M059J (cell line): ENCODE data around the gene EPM2AIP1. TPM values are rescaled to one million over a fixed set of nuclear protein-coding genes. Genes with fewer than 3 reads are reported as not detected.
A peak's percentile ranks its signal among the peaks of the same experiment; 100 is the strongest.
"Not testable (repeated sequence)": the region's sequence is repeated elsewhere in the genome, so short reads cannot be mapped to it uniquely, and the experiment has no call there.

Experiments used
- DNase-seq: peaks from one replicate; pipeline ENCODE4 v3.0.0-alpha.2; 2012; ENCODE audit warnings: low read depth
- total RNA-seq: library from RNA; depleted of rRNA; stranded (reverse); fragments of >200 nt; shearing (Covaris generic); gene quantifications from 2 replicates; pipeline ENCODE4 v1.2.3, GENCODE V29; 2014; rRNA removed

Gene EPM2AIP1
- total RNA-seq: 5.1 and 8.1 TPM in 2 replicates

DNA sequence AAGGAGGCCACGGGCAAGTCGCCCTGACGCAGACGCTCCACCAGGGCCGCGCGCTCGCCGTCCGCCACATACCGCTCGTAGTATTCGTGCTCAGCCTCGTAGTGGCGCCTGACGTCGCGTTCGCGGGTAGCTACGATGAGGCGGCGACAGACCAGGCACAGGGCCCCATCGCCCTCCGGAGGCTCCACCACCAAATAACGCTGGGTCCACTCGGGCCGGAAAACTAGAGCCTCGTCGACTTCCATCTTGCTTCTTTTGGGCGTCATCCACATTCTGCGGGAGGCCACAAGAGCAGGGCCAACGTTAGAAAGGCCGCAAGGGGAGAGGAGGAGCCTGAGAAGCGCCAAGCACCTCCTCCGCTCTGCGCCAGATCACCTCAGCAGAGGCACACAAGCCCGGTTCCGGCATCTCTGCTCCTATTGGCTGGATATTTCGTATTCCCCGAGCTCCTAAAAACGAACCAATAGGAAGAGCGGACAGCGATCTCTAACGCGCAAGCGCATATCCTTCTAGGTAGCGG, at the start of gene EPM2AIP1:
Gene EPM2AIP1, minus strand, starts transcription at position 326 of the 520 bp plus-strand sequence. Its CDS starts 54 bp downstream, at position 272.
- no peak for DNase-seq

DNA sequence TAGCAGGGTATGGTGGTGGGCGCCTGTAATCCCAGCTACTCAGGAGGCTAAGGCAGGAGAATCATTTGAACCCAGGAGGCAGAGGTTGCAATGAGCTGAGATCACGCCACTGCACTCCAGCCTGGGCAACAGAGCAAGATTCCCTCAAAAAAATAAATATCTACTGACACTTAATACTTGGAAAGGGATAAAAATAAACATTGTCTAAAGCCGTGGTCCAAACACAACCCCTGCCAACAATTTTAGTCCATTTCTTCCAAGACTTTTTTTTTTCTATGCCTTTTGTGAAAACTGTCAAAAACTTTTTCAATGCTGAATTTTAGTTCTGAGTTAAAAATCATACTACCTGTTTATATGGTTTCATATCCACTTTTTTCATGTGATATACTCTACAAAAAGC, 49.8 kb upstream of the EPM2AIP1 start:
- DNase-seq: not testable (repeated sequence)

DNA sequence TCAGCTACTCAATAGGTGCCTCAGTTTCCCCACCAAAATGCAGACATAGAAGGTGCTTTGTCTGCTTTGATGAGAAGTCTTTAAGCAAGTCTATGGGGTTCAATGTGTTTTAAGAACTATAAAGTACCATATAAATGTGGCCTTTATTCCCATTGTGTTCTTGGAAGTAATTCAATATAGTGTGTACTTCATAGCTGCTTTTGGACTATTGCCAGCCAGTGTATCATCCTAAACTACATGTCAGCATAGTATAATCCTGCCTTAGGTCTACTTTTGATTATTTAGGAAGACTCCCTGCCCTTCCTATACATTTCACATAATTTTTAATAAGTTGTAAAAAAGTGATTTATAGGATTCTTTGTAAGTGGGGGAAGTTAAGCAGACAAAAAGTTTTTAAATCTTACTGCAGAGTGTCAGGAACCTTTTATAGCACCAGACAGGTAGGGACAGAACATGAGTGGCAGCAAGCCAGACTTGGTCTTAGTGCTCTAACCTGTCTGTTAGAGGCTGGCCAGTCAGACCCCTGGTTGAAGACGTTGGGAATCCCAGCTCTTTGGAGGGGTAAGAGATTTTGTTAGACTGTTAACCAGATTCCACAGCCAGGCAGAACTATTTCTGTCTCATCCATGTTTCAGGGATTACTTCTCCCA, 48.7 kb upstream of the EPM2AIP1 start:
- DNase-seq: no peak

- DNase-seq: peak; percentile 8
Measured at GRCh38 chr3:37040231-37040630, 47.3 kb upstream of the EPM2AIP1 start.

- DNase-seq: no peak
Measured at GRCh38 chr3:37039161-37039846, 46.4 kb upstream of the EPM2AIP1 start.

DNA sequence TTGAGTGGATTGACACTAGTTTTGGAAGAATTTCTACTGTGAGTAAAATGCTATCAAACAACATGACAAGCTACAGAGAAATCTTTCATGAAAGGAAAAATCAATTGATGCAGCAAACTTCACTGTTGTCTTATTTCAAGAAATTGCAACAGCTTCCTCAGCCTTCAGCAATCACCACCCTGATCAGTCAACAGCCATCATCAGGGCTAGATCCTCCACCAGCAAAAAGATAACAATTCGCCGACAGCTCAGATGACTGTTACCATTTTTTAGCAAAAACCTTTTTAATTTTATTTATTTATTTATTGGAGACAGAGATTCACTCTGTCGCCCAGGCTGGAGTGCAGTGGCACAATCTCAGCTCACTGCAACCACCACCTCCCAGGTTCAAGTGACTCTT, 44.4 kb upstream of the EPM2AIP1 start:
- DNase-seq: no peak

DNA sequence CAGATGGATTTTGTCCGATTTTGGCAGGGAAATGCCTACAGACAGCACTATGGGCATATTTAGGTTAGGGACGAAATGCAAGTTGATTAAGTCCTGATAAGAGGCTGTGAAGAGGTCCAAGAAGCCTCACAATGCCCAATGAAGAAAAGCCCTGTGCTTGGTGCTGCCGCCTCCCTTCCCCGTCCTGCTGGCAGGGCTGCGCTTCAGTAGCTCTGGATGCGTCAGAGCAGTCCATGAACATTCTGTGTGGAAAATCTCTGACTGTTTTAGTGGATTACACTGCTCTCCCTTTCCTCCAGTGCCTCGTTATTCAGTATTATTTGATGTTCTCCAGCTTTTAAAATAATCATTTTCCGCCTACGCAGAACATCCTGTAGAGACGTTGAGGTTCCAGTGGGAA, 40.0 kb upstream of the EPM2AIP1 start:
- no peak for DNase-seq

DNA sequence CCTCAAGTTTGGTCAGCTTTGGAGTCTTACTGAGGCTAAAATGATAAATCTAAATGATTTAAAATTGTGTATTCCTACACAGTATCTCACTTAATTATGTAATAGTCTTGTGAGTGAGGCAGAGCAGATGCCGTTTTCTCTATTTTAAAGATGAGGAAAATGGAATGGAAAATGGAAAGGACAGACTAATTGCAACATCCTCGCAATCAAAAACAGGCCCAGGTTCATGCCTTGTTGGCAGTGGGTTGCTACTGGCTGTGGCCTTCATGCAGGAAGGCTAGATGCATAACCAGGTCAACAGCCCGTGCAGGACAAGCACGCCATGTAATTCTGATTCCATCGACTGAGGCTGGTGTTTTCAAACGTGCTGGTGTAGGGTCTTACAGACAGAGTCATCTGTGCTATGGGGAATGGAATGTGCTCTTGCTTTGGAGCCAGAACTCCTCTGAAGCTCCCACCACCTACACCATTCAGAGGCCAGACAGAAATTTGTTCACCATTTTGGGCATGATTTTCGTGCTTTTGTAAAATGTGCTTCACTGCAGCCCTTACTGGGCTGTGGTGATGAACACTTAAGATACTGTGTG, 38.3 kb upstream of the EPM2AIP1 start:
- no peak for DNase-seq

DNA sequence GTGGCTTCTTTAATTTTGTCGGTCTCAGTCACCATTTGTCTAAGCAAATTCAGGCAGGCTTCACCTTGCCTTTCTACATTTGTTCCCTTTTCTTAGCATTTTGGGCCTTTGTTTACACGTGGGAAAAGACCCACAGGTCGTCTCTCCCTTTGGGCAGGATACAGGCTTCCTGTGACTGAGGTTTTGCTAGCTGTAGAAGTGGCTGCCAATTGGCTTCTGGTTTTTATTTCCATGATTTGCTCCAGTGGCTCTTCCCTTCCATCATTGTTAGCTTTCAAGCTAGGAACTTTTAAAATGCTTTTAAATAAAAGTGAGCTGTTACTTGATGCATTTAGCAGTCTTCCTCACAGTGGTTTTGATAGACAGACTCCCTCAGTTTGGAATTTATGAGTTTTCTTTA, 37.7 kb upstream of the EPM2AIP1 start:
- no peak for DNase-seq

DNA sequence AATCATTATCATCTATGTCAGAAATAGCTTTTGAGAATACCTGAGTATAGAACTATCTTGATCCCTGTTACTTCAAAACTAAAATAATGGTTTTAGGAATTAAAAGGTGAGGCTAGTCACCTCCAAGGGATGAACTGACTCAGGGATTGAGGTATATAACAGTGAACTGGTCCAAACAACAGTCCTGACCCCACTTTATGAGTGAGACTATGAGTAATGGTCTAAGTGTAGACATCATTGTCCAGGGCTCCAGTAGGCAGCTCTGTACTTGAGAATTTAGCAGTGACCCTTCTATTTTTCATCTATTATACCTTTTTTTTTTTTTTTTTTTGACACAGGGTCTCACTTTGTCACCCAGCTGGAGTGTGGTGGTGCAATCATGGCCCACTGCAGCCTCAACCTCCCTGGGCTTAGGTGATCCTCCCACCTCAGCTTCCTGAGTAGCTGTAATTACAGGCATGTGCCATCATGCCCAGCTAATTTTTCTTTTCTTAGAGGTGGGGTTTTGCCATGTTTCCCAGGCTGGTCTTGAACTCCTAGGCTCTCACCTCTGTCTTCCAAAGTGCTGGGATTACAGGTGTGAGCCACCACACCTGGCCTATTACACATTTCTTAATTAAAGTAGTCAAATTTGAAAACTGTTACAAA, 36.7 kb upstream of the EPM2AIP1 start:
- peak; percentile 8 for DNase-seq

DNA sequence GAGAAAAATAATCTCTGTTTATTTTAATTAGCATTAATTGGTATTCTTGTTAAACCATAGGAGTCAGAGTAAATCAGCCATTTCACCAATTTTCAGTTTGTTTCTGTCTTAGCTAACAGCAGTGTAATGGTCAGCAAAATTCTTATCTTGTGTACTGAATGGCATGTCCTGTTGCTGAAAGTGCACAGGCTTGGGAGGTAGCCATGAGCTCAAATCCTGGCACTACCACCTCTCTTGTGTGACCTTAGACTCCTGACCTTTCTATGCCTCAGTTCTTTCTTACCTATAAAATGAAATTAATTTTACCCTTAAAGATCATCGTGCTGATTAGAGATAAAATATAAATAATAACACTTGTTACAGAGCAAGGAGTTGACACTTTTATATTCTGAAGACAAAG, 36.2 kb upstream of the EPM2AIP1 start:
- DNase-seq: no peak

DNA sequence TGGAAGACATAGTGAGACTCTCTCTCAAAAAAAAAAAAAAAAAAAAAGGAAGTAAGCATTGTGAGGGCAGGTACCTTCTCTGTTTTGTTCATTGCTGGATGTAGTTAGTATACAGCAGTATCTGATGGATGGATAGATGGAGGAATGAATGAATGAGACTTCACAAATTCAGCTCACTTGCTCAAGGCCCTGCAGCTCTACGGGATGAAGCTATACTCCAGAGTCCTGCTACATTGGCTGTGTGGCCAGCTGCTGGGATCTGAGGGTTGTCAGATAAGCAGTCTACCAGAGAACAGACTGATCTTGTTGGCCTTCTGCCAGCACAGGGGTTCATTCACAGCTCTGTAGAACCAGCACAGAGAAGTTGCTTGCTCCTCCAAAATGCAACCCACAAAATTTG, 35.4 kb upstream of the EPM2AIP1 start:
- no peak for DNase-seq

DNA sequence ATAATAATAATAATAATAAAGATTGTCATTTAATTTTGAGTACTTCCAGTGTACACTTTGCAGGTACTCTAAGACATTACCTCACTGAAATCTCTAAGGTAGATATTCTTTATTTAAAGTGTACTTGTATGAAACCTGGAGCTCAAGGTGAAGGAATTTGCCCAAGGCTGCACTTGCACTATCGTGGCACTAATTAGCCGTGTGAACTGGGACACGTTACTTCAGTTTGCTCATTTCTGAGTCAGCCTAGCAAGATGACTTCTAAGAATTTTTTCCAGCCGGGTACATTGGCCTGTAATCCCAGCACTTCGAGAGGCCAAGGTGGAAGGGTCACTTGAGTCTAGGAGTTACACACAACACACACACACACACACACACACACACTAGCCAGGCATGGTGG, 33.9 kb upstream of the EPM2AIP1 start:
- no peak for DNase-seq

- DNase-seq: no peak
Measured at GRCh38 chr3:37025561-37026335, 32.8 kb upstream of the EPM2AIP1 start.

DNA sequence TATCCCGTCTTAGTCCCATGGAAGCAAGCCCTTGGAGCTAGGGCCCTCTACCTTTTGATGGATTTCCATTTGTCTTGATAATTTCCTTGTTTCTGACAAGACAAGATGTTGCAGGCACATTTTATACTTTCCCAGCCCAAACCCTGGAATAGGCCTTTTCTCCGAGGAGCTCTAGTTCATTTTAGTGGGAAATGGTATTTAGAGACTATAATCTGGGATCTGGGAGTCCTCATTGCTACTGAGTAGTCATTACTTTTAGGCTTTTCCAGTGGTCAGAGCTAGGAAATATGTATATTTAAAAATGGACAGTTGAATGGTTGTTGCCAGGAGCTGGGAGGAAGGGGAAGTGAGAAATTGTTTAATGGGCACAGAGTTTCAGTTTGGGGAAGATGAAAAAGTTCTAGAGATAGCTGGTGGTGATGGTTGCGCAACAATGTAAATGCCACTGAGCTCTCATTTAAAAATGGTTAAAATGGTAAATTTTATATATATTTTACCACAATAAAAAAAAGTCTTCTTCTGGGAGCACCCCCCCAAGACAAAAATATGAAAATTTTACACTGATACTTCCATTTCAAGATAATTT, 32.0 kb upstream of the EPM2AIP1 start:
- no peak for DNase-seq

DNA sequence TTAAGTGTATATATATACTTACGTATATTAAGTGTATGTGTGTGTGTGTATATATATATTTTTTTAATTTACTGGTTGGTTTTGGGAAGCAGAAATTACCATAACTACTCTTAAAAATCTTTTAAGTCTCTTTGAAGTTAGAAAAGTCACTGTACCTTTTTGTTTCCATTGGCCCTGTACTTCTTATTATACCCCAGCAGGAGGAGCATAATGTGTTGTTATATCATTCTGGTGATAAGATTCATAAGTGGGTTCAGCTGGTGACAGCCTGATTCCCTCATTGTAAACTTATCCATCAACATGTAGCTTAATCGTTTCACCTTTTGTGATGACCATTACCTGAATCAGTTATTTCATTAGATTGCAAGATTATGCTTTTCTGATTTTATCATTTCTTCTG, 31.2 kb upstream of the EPM2AIP1 start:
- peak; percentile 3 for DNase-seq

DNA sequence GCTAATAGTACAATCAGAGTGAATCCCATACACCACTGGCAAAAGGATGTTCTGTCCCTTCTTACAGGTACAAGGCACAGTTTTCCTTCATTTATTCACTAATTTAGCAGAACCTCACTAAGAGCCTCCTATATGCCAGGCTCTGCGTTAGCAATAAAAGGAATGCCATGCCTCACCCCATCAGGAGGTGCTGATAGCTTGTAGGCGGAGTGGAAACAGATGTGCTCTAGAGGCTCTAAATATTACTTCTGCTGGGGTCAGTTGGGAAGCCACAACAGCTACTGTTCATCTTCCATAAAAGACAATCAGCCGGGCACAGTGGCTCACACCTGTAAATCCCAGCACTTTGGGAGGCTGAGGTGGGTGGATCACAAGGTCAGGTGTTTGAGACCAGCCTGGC, 24.8 kb upstream of the EPM2AIP1 start:
- DNase-seq: no peak

DNA sequence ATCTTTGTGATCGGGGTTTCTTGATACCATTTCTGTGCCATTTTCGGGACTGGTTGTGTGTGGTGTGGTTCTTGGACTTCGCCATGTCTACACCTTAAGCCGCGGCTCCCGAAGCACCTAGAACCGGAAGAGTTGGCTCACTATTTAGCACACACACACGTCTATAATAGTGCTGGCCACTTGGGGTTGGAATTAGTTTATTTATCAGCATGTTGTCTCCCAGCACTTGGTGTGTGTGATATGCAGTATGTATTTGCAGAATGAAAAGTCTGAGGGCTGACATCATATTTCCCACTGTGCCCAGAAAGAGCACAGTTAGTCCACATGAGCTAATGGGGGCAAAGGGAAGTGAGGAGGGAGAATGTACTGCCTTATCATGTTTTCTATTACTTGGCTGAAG, 24.0 kb upstream of the EPM2AIP1 start:
- DNase-seq: no peak

GRCh38 chr3:37015642-37016041, 22.7 kb upstream of the EPM2AIP1 start:
- DNase-seq: no peak

DNA sequence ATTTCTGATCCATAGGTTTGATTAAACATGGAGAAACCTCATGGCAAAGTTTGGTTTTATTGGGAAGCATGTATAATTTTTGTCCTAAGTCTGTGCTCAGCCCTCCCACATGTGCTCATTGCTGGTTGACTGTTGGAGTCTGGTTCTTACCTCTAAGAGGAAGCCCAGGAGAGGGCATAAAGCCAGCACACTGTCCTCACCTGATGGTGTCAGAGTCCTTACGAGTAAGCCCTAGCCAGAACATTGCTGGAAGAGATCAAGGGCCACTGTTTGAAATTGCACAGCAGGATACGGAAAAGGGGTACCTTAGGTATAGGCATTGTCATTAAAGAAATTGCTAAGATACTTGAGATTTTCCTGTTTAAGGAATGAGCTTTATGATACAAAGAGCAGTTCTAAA, 21.7 kb upstream of the EPM2AIP1 start:
- no peak for DNase-seq
